ENCODE measurements around the gene KLF2.

GRCh38 chr19:16315825-16316505 lies 8.7 kb upstream of the KLF2 start:
- TF ChIP-seq HNRNPL (IDR thresholded peaks at IDR 0.05; ENCODE audit: low read depth, low read length) (no peak), ZBTB8A (CRISPR knock-in tag; IDR thresholded peaks at IDR 0.05; ENCODE audit: borderline replicate concordance, low read depth) (no peak), EP300 (IDR thresholded peaks at IDR 0.05; ENCODE audit: low read depth in 2 of 2, low read length in 2 of 2) (no peak), EP300 (CRISPR knock-in tag; IDR thresholded peaks at IDR 0.05; ENCODE audit: borderline replicate concordance) (no peak), PHF8 (CRISPR knock-in tag; IDR thresholded peaks at IDR 0.05) (no peak), NBN (conservative IDR thresholded peaks at IDR 0.05) (no peak), MAZ (IDR thresholded peaks at IDR 0.05; ENCODE audit: borderline replicate concordance, low read depth, low read length) (no peak), MAZ (CRISPR knock-in tag; IDR thresholded peaks at IDR 0.05; ENCODE audit: low read depth) (no peak), CHCHD3 (CRISPR knock-in tag; IDR thresholded peaks at IDR 0.05) (no peak), TBX2 (CRISPR knock-in tag; IDR thresholded peaks at IDR 0.05; ENCODE audit: borderline replicate concordance) (no peak), ZMAT3 (CRISPR knock-in tag; conservative IDR thresholded peaks at IDR 0.05) (no peak)

Data from HepG2 (cell line).